Measurements from ENCODE around the gene AQR.
A peak's percentile ranks its signal among the peaks of the same experiment; 100 is the strongest.
"Not testable (repeated sequence)": the region's sequence is repeated elsewhere in the genome, so short reads cannot be mapped to it uniquely, and the experiment has no call there.

The AQR gene

DNA sequence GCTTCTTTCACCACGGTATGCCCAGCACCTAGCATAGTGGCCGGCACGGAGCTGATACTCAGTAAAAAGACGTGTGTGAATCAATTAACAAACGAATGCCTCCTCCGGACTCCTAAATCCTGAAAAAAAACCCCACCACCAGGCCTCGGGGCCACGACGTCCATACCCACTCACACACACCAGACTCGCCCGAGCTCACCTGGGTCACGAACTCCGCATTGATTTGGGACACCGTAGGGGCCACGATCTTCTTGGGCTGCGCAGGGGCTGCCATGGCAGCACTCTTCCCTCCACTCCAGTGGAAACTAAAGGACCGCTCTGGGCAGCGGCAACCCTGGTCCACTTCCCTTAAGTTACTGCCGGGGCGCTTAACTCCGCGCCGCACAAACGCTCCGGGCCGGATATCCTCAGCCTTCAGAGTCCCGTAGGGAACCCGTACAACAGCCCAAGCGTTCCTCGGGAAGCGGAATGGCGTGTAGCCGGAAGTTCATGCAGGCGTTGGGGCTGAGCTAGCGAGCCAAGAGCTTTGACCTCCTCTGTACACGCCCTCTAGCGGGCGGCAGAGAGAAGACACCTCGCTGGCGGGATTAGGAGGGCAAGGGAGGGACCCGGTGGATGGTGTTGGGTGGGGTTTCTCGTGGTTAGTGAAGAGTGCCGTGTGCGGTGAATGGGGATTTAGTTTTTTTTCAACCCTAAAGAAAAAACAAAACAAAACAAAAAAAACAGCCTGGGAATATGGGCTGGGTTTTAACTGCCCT is at the start of gene AQR:
Gene AQR, minus strand, starts transcription at position 403 of the 758 bp plus-strand sequence. Its CDS starts 129 bp downstream, at position 274.
- DNase-seq = peak; percentile 99

DNA sequence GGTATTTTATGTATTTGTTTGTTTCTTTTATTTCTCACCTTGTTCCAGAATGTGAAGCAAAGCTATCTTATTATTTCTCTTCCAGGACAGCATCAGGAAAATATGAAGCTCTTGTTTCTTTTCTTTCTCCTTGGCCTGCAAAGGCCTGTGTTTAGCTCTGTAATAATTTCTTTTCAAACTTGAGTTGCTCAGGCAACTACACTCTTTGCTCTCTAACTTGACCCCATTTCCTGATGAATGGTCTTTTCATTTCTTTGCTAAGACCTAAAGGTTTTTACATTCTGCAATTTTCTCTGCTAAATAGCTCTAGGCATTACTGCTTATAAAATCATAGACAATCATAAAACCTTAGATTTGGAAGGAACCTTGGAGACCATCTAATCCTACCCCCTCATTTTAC is 44.7 kb upstream of the AQR start:
- DNase-seq = no peak

DNA sequence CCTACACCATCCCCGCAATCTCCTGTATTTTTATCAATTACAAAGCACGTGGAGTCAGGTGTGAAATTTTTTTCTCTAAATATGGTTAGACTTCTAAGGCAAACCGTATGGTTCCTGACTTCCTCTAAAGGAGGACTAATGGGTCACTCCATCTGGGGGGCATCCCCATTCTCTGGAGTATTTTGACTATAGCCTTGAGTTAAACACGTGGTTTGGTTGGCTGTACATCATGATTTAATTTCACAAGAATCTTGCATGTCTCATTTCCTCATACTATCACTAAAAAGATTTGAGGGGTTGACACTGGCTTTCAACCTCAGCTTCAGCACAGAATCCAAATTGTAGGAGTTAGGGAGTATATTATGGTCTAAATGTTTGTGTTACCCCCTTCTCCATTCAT is 43.8 kb upstream of the AQR start:
- peak; percentile 51 for DNase-seq

DNA sequence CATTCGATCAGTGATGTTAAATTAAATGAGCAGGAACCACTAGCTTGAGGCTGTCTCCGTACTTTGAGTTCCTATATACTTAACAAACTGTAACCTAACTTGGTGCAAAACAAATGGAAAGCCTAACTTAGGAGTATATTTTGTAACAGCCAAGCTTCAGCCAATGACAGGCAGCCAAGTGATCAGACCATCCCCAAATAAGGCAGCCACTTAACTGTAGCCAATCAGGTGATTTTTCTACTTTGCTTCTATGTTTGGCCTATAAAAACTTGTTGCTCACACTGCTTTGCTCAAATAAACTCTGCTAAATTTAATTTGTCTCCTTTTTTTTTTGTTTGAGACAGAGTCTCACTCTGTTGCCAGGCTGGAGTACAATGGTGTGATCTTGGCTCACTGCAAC is 37.9 kb upstream of the AQR start:
- no peak for DNase-seq

DNA sequence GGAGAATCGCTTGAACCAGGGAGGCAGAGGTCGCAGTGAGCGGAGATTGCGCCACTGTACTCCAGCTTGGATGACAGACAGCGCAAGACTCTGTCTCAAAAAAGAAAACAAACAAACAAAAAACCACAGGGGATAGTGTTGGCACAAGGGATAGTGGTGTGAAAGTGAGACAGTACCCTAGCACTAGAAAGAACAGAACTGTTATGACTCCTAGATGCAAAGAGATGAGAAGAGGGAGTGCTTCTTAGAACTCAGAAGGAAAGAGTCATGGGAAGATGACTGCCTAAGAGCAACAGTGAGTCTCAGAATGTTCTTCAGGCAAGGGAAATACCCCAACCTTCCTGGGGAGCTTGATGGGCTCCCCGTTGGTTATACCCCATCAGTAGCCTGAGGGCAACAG is 36.4 kb upstream of the AQR start:
- DNase-seq = no peak

DNA sequence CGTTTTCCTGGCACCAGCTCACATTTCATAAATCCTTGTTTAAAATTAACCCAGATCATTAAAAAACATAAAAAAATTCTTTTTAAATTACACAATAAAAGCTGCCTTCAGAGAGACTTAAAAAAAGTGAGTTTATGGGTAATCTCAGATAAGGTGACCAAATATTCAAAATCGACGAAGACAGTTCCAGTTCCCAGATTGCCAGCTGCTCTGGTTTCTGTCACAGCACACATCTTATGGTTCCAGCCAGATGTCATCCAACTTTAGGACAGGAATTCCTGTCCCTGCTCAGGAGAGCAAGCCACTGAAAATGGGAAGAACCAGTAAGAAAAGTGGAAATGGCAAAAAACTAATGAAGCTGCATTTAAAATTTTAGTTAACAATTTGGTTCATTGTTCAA is 34.4 kb upstream of the AQR start:
- DNase-seq = no peak

DNA sequence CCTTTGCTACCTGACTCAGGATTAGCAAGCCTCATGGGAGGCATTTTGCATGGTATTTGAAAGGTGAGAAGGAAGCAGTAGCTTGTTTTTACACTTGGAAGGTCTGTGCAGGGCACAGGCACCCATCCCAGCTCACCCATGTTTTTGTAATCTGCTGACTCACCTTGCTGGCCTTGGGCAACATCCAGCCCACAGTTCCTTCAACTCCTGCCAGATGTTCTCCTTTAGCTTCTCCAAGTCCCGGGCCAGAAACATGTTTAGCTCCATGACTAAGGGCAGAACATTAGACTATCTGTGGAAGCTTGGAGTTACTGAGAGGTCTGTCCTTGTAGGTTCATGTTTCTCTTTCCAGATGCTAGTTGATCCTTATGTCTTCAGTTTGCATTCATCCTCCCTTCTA is 31.0 kb upstream of the AQR start:
- peak; percentile 68 for DNase-seq

DNA sequence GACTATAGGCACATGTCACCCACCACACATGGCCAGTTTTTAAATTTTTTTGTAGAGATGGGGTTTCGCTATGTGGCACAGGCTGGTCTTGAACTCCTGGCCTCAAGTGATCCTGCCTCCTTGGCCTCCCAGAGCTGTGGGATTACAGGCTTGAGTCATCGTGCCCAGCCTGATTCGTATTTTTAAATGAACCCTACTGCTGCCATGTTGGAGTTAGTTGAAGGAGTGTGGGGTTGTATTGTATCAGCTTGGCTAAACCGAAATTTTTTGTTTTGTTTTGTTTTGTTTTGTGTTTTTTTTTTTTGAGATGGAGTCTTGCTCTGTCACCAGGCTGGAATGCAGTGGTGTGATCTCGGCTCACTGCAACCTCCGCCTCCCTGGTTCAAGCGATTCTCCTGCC is 30.4 kb upstream of the AQR start:
- DNase-seq = no peak

DNA sequence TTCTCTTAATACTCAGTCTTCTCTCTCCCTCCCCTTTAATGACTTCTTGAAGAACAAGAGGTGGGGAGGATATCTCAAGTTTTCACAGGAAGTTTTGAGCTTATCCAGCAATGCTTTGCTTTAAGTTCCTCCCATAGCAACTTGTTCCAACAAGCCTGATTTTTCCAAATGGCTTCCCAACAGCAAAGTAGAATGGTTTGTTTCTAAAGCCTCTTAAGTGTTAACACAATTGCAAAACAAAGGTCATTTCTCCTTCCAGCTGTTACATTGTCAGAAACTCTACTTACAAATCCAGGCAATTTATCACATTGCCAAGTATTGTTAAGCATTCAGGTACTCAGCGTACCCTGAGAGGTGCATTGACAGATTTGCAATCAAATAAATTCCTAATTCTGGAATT is 25.4 kb upstream of the AQR start:
- no peak for DNase-seq

DNA sequence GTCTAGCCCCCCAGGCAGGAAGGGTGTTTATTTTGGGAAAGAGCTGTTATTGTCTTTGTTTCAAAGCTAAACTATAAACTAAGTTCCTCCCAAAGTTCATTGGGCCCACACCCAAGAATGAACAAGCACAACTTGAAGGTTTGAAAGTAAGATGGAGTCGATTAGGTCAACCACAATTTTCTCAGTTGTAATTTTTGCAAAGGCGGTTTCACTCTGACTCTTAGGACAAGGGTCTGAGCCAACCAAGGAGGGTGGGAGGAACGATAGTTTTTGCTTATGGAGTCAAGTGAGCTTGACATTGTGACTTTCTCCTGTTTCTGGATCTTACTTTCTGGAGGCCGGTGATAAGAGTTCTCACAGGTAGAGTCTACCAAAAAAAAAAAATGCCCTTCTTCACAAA is 24.3 kb upstream of the AQR start:
- DNase-seq = no peak

DNA sequence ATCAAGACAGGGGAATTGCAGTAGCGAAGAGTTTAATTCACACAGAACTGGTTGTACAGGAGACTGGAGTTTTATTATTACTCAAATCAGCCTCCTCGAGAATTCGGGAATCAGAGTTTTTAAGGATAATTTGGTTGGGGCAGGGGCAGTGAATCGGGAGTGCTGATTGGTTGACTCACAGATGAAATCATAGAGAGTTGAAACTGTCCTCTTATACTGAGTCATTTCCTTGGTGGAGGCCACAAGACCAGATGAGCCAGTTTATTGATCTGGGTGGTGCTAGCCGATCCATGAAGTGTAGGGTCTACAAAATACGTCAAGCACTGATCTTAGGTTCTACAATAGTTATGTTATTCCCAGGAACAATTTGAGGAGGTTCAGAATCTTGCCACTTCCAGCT is 23.9 kb upstream of the AQR start:
- DNase-seq = no peak

DNA sequence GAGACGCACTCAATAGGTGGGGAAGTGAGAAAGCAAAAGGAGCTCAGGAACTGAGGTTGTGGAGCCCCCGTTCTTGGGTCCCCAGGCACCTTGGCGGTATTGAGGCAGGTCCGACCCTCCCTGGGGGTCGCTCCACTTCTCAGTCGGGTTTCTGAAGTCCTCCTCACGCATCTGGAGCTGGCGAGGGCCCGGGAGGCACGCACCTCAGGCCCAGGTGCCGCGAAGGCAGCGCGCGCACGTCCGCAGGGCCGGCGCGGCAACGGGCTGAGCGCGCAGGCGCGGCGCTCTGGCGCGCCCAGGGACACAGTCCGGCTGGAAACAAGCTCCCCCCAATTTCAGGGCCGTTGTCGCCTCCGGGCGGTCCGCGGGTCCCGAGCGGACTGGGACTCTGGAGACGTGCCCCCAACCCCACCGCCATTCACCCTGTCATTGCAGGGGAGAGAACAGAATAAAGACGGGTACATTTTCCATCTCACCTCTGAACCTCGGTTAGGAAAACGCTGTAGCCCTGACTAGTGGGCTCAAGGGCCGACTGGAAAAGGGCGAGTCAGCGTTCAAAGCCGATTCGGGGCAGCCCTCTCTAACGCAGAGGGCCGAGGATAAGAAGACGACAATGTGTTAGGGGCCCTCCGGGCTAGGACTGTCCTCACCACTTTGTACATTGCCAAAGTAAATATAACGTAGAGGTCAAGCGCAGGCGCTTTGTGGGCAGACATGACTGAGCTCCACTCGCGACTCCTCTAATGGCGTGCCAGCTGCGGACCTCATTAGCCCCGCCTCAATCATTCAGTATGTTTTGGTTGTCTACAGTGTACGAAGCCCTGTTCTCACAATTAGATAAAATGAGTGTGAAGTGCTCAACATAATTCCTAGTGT is 18.7 kb upstream of the AQR start, which contains the start of gene ZNF770:
Gene ZNF770, minus strand, starts transcription at position 261 of the 876 bp plus-strand sequence. CDS start 4,853 bp downstream, outside the sequence.
- DNase-seq = peak; percentile 80

DNA sequence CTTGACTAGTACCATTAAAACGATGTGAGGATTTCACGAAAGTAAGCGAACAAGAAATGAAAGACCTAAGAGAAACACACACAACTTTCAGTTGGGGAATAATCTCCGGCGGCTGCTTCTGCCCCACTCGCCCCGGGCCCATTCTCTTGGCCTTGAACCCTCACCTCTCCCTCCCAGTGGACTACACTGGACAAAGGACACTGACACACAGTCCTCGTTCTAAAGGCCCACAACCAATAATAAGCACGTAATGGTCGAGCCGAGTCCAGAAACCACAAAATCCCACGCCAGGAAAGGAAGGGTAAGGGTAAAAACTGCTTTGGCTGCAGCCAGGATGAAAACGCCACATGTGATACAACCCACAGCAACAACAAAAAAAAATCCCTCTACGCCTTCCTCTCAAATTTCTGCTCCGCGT is 18.1 kb upstream of the AQR start:
- DNase-seq = no peak

DNA sequence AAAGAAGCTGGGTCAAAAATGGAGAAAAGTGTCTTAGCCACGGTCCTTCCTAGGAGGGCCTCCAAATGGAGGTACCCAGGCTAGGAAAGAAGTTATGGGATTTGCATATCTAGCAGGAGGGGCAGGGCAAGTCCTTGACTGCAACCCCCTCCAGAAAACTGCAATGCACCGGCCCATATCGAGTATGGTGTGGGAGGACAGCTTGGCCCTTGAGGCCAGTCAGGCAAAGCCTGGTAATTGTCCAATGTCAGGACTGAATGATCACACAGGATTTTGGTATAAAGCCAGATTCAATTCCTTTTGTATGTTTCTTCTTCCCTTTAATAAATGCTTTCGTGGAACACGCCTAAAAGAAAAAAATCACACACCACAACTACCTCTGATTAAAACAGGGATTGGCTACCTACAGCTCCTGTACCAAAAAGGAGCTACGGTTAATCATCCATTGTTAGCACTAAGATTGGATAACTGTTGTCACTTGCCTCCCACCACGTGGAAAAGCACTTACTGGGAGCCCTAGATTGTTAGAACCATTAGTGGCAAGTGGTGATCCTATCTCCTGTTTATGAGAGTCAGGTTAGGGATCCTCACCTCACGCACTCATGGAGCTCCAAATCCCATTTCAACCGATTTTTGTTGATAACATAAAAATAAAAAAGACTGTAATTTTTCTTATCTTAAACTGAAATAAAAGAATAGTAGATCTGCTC is 17.4 kb upstream of the AQR start:
- DNase-seq = no peak

DNA sequence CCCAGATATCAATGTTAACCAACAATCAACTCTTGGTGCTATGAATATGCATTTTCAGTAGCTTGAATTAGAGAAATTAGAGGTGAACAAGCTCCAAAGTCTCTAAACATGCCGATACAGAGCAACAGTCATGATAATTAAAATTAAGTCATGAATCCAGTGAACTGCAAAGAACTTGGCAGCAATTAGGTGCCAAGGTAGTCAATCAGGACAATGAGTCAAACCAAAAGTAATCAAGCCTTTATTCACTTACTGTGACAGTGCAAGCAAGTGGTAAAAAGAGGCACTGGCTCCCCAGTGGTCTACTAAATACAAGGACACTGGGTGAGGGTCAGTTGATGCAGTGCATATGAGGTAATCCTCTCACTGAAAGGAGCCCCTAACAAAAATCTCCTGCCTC is 16.8 kb upstream of the AQR start:
- no peak for DNase-seq

DNA sequence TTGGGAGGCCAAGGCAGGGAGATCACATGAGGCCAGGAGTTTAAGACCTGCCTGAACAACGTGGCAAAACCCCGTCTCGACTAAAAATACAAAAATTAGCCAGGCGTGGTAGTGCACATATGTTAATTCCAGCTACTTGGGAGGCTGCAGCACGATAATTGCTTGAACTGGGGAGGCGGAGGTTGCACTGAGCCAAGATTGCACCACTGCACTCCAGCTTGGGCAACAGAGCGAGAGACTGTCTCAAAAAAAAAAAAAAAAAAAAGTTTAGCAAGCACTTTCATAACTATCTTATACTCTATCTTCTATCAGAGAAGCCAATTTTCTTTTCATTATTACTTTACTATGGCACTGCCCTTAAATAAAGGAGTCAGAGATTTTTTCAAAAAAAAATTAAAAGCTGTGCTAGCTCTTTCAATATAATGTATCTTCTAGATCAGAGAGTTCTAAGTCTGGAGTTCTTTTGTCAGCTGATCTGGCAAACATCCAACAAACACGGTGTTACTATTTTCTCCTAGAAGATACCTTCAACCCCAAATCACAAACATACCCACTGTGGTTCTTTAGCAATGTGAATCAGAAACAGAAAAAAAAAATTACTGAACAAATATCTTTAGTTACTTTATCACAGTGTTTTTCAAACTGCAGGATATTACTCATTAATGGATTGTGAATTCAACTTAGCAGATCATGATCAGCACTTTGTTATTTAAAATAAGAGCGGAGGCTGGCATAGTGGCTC is 15.5 kb upstream of the AQR start:
- DNase-seq = no peak

DNA sequence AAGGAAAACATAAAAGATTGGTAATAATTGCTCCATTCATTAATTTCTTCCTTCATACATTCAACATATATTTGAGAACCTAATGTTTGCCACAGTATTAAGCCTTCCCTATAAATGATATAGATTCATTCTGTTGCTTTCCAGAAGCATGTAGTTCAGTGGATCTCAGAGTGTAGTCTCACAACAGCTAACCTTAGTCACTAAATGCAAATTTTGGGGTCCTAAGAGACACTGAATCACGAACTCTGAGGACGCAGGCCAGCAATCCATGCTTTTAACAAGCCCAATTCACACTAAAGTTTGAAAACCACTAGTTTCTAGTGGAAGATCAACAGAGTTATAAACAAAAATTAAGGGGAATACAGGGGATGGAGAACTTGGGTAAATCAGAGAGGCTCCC is 7.2 kb upstream of the AQR start:
- no peak for DNase-seq

DNA sequence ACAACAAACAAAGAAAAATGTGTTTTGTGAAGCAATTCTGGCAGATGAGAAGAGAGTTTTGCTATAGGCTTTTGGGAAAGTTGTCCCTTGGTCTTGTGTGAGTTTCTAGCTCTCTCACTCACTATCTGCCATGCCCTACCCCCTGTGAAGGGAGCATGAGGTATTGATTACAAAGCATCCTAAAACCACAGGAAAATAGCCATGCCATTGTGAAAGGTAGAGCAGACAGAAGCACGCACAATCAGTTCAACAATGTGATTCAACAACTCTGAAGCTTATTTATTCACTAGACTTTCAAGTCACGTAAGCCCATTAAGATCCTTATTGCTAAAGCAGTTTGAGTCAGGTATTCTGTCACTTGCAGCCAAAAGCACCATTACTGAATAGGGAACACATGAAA is 6.5 kb upstream of the AQR start:
- no peak for DNase-seq

DNA sequence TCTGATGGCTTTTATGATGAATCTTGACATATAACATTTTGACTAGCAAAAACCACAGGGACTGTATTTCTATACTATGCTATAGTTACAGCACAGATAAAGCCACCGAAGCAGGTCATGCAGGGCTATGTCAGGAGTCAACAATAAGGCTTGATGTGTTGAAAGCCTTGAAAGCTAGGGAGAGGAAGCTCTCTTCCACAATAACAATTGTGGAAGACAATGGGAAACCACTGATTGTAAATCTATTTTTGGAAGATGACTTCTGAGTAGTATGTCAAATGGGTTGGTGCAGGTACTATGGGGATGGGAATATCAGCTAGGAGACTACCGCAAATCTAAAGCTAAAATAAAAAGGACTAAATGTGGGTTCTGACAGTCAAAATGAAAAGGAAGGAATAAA is 4.0 kb upstream of the AQR start:
- no peak for DNase-seq

DNA sequence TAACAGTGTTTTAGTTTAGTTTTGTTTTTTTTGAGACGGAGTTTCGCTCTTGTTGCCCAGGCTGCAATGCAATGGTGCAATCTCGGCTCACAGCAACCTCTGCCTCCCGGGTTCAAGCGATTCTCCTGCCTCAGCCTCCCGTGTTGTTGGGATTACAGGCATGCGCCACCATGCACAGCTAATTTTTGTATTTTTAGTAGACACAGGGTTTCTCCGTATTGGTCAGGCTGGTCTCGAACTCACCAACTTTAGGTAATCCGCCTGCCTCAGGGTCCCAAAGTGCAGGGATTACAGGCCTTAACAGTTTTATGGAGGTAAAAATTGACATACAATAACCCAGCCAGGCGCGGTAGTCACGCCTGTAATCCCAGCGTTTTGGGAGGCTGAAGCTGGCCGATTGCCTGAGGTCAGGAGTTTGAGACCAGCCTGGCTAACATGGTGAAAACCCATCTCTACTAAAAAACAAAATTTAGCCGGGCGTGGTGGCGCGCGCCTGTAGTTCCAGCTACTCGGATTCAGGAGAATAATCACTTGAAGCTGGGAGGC is 629 bp upstream of the AQR start:
- not testable (repeated sequence) for DNase-seq

DNA sequence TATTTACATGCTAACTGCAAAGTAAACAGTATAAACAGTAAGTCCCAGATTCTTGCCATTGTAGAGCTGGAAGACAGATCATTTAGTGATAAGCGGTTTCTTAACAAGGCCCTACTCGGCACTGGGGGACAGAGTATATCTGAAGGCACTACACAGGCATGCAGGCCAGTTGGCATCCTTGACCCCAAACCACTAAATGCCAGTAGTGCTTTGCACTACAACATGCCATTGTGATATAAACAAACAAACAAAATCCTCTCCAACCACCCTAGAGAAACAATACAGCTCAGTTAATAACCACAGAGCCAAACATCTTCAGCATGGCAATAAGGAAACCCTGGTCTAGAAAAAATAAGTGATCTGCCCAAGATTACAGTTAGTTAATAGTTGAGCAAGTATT is 5.3 kb downstream of the AQR start:
- DNase-seq = no peak

DNA sequence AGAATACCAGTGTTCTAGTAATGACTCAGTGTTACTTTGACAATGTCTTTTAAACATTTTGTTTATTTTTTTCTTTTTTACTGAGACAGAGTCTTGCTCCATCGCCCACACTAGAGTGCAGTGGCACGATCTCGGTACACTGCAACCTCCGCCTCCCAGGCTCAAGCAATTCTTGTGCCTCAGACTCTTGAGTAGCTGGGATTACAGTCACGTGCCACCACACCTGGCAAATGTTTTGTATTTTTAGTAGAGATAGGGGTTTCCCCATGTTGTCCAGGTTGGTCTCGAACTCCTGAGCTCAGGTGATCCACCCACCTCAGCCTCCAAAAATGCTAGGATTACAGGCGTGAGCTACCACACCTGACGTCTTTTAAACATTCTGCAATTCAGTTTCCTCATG is 15.7 kb downstream of the AQR start:
- no peak for DNase-seq

DNA sequence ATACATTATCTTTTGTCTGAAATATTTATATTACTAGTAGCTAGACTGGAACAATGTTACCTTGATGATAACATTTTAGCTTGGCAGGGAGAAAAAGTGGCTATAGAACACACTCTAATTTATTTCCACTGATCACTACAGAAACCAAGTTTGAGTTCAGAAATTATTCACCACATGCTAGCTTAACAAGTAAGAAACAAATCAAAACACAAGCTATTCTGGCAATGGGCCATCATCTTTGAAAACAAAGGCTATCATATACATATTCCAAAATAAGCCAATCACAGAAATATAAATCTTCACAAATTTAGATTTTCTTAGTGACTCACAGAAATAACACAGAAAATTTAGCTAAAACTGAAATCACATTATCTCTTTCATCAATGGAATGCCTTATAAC is 17.1 kb downstream of the AQR start:
- DNase-seq = no peak

Data from fibroblast of skin of right biceps (primary cell).